Gastroesophageal sphincter (tissue), 4 donors: Measurements from ENCODE around the gene SEMA3D. TPM values are rescaled to one million over a fixed set of nuclear protein-coding genes. Genes with fewer than 3 reads are reported as not detected.

Source experiments
- ATAC-seq: fragments of 150-250 bp; one replicate; pipeline ENCODE4 v1.9.1; 2016; ENCODE audit warnings: mild to moderate bottlenecking, moderate library complexity
- H3K27ac ChIP-seq, 4 donors: fragments of 200-600 bp; sonication (generic) in 3 of 4; 1 replicate in 3 of 4; 2 replicates in 1 of 4; pipeline ENCODE4 v1.5.1; 2016 to 2019
- H3K27me3 ChIP-seq: fragments of 200-600 bp; sonication (generic); one replicate; pipeline ENCODE4 v1.5.1; 2019
- H3K36me3 ChIP-seq, 2 donors: fragments of 200-600 bp; sonication (generic); one replicate each; pipeline ENCODE4 v1.5.1; 2019; ENCODE audit warnings: control low read depth in 1 of 2
- H3K4me1 ChIP-seq, 3 donors: fragments of 200-600 bp; sonication (generic); 1 replicate in 2 of 3; 2 replicates in 1 of 3; pipeline ENCODE4 v1.5.1; 2016 to 2019; ENCODE audit warnings: control low read depth in 2 of 3
- H3K4me3 ChIP-seq, 2 donors: fragments of 200-600 bp; sonication (generic); one replicate each; pipeline ENCODE4 v1.5.1; 2019; ENCODE audit warnings: mild to moderate bottlenecking in 1 of 2, moderate library complexity in 1 of 2
- H3K9me3 ChIP-seq, 3 donors: fragments of 200-600 bp; sonication (generic); one replicate each; pipeline ENCODE4 v1.5.1; 2017 to 2019; ENCODE audit warnings: control low read depth in 2 of 3
- CTCF ChIP-seq, 4 experiments: fragments of 200-600 bp in 2 of 4; fragments of 450-650 bp in 2 of 4; sonication (generic) in 1 of 4; IDR thresholded peaks; one replicate each; pipeline ENCODE4 v1.5.1; 2017 to 2019; ENCODE audit warnings: antibody characterized with exemption in 4 of 4, mild to moderate bottlenecking in 2 of 4, moderate library complexity in 2 of 4
- EP300 ChIP-seq: sonication (generic); formaldehyde crosslinking; IDR thresholded peaks from one replicate; pipeline ENCODE4 v1.6.1; 2017; ENCODE audit warnings: antibody characterized with exemption, mild to moderate bottlenecking
- POLR2A ChIP-seq, 2 donors: fragments of 450-650 bp; IDR thresholded peaks; one replicate each; pipeline ENCODE4 v1.6.1; 2017; ENCODE audit warnings: antibody characterized with exemption in 2 of 2, mild to moderate bottlenecking in 2 of 2, moderate library complexity in 1 of 2
- POLR2AphosphoS5 ChIP-seq: sonication (generic); formaldehyde crosslinking; IDR thresholded peaks from one replicate; pipeline ENCODE4 v1.6.1; 2017; ENCODE audit warnings: antibody characterized with exemption
- WGBS, 2 donors: methylation state at CpG; one replicate each; pipeline ENCODE4 v1.1.5; 2018; ENCODE audit warnings: low coverage in 1 of 2; 5-methylcytosine and 5-hydroxymethylcytosine counted together
- total RNA-seq, 4 donors: library from RNA; depleted of rRNA; stranded (reverse); fragments of >200 nt; gene quantifications; one replicate each; pipeline ENCODE4 v1.1.0, GENCODE V29; 2016

The SEMA3D gene
- total RNA-seq, 4 donors from 2014 or later: 0.27 to 24.6 (median 6.5) TPM

DNA sequence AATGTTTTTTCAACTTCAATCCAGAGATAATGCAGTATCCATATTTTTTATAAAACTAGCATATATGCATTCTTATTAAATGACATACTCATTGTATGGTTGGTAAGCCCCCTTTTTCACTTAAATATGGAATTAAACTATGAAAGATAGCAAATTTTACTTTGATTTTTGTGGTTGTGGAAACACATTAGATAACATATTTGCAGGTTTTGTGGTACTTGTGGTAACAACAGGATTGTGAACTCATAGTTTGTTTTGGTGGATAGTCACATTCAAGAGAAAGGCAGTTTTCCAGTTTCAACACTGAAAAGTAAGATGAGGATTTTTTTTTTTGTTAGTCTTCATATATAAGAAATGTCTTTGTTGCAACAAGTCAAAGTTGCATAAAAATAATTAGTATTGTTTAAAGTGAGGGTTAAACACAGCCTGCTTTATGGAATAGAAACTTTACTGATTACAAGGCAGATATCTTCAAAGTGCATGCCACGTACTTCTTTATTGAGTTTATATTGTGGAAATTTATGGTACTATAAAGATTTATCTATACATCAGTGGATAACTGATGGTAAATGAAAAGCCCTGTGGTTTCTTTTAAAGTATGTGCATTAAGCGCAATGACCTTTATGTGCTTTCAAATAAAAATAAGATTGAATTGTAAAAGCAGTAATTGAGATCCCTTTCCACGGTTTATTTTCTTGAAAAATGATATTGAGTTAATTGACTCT lies 39.7 kb upstream of the SEMA3D start:
- Histone ChIP-seq H3K36me3 (no peaks in the 10 kb centered on the region), H3K9me3 (no peaks in the 10 kb centered on the region), H3K27ac (no peak overlapping the region), H3K4me1 (no peaks in the 10 kb centered on the region), H3K27me3 (no peaks in the 10 kb centered on the region), H3K4me3 (no peak overlapping the region)
- WGBS, 2 donors: 81 to 95% methylated on average over 3 of the region's 3 CpGs
- no peak for TF ChIP-seq POLR2A (IDR thresholded peaks at IDR 0.05)
- no peak for TF ChIP-seq POLR2AphosphoS5
- no peak for TF ChIP-seq CTCF (IDR thresholded peaks at IDR 0.05)
- TF ChIP-seq EP300: no peak
- ATAC-seq: no peak

- H3K27me3 ChIP-seq: no peaks in the 10 kb centered on the region
- WGBS, 2 donors: 46 to 58% methylated on average over 2 to 3 of the region's 3 CpGs
- no peak for ATAC-seq
- H3K27ac ChIP-seq: no peak overlapping the region
- TF ChIP-seq POLR2AphosphoS5: no peak
- no peak for TF ChIP-seq EP300
- no peak for TF ChIP-seq CTCF (IDR thresholded peaks at IDR 0.05)
- TF ChIP-seq POLR2A (IDR thresholded peaks at IDR 0.05): no peak
- H3K36me3 ChIP-seq: no peaks in the 10 kb centered on the region
- H3K4me3 ChIP-seq: no peak overlapping the region
- H3K4me1 ChIP-seq: no peaks in the 10 kb centered on the region
- H3K9me3 ChIP-seq: no peaks in the 10 kb centered on the region
These were observed 37.3 kb upstream of the SEMA3D start for GRCh38 chr7:85224171-85224570.

DNA sequence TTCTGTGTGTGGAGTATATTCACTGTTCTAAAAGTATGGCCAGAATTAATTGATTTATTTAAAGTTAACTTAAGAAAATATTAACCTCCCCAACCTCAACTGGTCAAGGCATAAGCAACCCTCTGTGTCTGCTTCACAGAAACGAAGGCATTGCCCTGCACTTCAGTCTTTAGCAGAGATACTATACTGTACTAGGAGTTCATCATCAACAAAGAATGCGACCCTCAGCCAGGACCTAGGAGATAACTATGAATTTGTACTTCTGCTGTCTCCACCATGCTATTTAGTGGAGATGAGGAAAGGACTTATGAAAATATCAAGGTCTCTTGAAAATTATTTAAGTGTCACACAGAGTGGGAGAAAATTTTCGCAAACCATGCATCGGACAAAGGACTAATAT lies 35.7 kb upstream of the SEMA3D start:
- no peak for ATAC-seq
- no peaks in the 10 kb centered on the region for H3K27me3 ChIP-seq
- no peak for TF ChIP-seq EP300
- no peak for TF ChIP-seq POLR2A (IDR thresholded peaks at IDR 0.05)
- TF ChIP-seq CTCF (IDR thresholded peaks at IDR 0.05): no peak
- no peak for TF ChIP-seq POLR2AphosphoS5

GRCh38 chr7:85221796-85222195 lies 34.9 kb upstream of the SEMA3D start:
- no peaks in the 10 kb centered on the region for H3K27me3 ChIP-seq
- no peaks in the 10 kb centered on the region for H3K4me1 ChIP-seq
- no peak overlapping the region for H3K4me3 ChIP-seq
- H3K27ac ChIP-seq: no peak overlapping the region
- no peak for ATAC-seq
- no peaks in the 10 kb centered on the region for H3K36me3 ChIP-seq
- no peaks in the 10 kb centered on the region for H3K9me3 ChIP-seq
- TF ChIP-seq EP300 (no peak), POLR2A (IDR thresholded peaks at IDR 0.05) (no peak), CTCF (IDR thresholded peaks at IDR 0.05) (no peak), POLR2AphosphoS5 (no peak)

More for the DNA sequence above, 35.7 kb upstream of the SEMA3D start:
- Histone ChIP-seq H3K36me3 (no peaks in the 10 kb centered on the region), H3K4me1 (no peaks in the 10 kb centered on the region), H3K27ac (no peak overlapping the region), H3K4me3 (no peak overlapping the region), H3K9me3 (no peaks in the 10 kb centered on the region)
- 80 to 86% methylated on average over 1 to 4 of the region's 4 CpGs for WGBS, 2 donors

DNA sequence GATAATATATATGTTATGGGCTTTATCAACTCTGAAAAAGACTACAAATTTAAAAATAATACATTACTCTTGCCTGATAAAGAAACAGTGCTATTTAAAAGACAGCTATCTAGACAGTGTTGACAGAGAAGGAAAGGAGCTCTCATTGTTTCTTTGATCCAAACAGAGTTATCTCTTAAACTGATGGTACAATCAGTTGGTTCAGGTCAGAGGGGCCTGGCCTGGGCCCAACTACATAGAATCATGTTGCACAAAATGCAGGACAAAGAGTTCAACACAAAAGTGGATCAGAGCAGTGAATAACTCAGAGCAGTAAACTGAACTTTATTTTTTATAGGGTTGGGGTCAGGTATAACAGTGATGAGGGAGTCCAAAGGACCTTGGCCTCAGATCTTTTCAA lies 33.8 kb upstream of the SEMA3D start:
- TF ChIP-seq EP300: no peak
- TF ChIP-seq POLR2A (IDR thresholded peaks at IDR 0.05): no peak
- no peak for TF ChIP-seq CTCF (IDR thresholded peaks at IDR 0.05)
- no peak for TF ChIP-seq POLR2AphosphoS5
- H3K4me3 ChIP-seq: no peak overlapping the region
- H3K27ac ChIP-seq: no peak overlapping the region
- no peaks in the 10 kb centered on the region for H3K9me3 ChIP-seq
- H3K36me3 ChIP-seq: no peaks in the 10 kb centered on the region
- no peak for ATAC-seq
- no peaks in the 10 kb centered on the region for H3K27me3 ChIP-seq
- H3K4me1 ChIP-seq: no peaks in the 10 kb centered on the region
